ENCODE data around the gene SMYD3.
"Not testable (repeated sequence)": the region's sequence is repeated elsewhere in the genome, so short reads cannot be mapped to it uniquely, and the experiment has no call there.

The SMYD3 gene

GRCh38 chr1:246343937-246344336 is 163.1 kb downstream of the SMYD3 start:
- no peak for DNase-seq

DNA sequence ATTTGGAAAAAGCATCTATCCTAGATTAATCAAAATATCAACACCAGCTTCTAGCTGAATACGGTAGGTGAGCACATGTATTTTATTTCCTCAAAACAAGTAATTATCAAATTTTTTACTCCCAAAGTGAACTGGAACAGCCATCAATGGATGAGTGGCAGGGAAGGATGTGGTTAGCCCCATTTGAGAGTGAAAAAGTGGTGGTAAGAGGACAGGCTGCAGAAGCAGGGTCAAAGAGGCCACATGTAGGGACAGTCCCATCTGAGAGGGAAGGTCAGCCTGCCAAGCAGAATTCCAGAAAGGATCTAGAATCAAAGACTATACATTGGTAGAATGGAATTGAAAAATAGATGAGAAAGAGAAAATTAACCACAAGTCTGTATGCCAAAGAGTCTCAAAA is 163.8 kb downstream of the SMYD3 start:
- no peak for DNase-seq

- no peak for DNase-seq
Measured at GRCh38 chr1:246338546-246338945, 168.5 kb downstream of the SMYD3 start.

- DNase-seq: no peak
Measured at GRCh38 chr1:246338098-246338497, 169.0 kb downstream of the SMYD3 start.

DNA sequence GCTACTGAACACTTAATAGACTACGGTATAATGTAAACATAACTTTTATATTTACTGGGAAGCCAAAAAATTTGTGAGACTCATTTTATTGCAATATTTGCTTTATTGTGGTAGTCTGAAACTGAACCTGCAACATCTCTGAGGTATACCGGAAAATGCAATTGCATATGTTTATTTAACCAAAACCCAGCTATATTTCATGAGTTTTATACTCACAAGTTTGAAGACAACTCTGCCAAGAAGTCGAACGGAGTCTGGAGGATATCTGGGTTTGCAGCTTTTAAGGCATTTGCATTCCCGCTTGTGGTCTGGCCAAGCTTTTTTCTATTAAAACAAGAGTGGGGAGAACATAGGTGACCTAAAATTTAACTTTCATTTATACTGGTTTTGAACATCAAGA is 171.9 kb downstream of the SMYD3 start:
- DNase-seq: no peak

- no peak for DNase-seq
Measured at GRCh38 chr1:246333855-246334254, 173.2 kb downstream of the SMYD3 start.

DNA sequence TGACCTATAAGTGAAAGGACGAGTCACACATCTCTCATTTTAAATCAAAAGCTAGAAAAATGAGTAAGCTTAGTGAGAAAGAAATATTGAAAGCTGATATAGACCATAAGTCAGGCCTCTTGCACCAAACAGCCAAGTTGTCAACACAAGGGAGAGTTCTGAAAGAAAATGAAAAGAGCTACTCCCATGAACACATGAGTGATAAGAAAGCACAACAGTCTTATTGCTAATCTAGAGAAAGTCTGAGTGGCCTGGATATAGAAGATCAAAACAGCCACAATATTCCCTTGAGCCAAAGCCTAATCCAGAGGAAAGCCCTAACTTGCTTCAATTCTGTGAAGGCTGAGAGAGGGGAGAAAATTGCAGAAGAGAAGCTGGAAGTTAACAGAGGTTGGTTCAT is 175.0 kb downstream of the SMYD3 start:
- no peak for DNase-seq

DNA sequence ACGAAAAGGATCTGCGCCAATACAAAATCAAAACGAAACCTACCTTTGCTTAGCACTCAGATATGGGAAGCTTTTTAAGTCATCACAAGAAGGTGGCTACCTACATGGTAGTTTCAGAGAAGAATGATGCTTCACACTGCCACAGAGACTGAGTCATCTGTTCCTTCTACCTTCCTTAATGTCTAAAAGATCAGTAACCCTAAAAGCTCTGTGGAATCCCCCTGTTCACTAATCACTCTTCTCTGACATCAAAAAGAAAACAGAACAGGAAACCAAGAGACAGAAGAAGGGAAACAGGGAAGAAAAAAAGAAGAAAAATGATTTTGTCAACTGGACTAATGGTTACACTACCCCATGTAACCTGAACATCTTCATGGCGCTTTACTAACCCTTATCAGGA is 177.2 kb downstream of the SMYD3 start:
- no peak for DNase-seq

DNA sequence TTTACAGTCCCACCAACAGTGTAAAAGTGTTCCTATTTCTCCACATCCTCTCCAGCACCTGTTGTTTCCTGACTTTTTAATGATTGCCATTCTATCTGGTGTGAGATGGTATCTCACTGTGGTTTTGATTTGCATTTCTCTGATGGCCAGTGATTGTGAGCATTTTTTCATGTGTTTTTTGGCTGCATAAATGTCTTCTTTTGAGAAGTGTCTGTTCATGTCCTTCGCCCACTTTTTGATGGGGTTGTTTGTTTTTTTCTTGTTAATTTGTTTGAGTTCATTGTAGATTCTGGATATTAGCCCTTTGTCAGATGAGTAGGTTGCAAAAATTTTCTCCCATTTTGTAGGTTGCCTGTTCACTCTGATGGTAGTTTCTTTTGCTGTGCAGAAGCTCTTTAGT is 177.8 kb downstream of the SMYD3 start:
- DNase-seq: not testable (repeated sequence)

GRCh38 chr1:246324711-246325110 is 182.4 kb downstream of the SMYD3 start:
- no peak for DNase-seq

DNA sequence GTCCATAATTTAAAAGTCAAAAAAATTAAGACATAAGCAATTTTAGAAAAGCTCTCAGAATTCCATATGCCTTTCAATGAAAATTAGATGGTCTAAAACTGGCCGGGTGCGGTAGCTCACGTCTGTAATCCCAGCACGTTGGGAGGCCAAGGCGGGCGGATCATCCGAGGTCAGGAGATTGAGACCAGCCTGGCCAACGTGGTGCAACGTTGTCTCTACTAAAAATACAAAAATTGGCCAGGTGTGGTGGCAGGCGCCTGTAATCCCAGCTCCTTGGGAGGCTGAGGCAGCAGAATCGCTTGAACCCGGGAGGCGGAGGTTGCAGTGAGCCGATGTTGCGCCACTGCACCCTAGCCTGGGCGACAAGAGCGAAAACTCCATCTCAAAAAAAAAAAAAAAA is 183.0 kb downstream of the SMYD3 start:
- not testable (repeated sequence) for DNase-seq

- DNase-seq: no peak
Measured at GRCh38 chr1:246320286-246320685, 186.8 kb downstream of the SMYD3 start.

- no peak for DNase-seq
Measured at GRCh38 chr1:246319083-246319714, 187.9 kb downstream of the SMYD3 start.

- DNase-seq: no peak
Measured at GRCh38 chr1:246318622-246319021, 188.5 kb downstream of the SMYD3 start.

DNA sequence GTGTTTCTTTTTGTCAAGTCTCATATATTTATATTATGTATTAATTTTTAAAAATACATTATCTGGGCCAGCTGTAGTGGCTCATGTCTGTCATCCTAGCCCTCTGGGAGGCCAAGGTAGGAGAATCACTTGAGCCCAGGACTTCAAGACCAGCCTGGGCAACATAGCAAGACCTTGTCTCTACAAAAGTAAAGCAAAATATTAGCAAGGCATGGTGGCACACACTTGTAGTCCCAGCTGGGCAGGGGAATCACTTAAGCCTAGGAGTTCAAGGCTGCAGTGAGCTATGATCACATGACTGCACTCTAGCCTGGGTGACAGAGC is 189.1 kb downstream of the SMYD3 start:
- DNase-seq: no peak

- DNase-seq: no peak
Measured at GRCh38 chr1:246317332-246318035, 189.6 kb downstream of the SMYD3 start.

DNA sequence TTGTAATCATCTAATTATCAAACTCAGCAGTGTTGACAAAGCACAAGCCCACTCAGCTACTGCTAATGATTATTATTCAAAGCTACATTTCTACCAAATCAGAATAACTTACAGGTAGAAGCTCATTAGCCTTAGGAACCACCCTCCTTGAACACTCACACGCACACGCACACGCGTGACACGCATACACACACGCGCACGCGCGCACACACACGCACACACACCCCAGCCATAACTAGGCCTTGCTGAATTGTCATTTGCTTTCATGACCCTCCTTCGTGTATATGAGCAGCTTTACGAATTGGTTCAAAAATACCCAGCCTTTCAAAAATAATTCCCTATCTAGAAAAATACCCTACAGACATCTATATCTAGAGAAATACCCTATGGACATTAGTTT is 195.6 kb downstream of the SMYD3 start:
- DNase-seq: no peak

DNA sequence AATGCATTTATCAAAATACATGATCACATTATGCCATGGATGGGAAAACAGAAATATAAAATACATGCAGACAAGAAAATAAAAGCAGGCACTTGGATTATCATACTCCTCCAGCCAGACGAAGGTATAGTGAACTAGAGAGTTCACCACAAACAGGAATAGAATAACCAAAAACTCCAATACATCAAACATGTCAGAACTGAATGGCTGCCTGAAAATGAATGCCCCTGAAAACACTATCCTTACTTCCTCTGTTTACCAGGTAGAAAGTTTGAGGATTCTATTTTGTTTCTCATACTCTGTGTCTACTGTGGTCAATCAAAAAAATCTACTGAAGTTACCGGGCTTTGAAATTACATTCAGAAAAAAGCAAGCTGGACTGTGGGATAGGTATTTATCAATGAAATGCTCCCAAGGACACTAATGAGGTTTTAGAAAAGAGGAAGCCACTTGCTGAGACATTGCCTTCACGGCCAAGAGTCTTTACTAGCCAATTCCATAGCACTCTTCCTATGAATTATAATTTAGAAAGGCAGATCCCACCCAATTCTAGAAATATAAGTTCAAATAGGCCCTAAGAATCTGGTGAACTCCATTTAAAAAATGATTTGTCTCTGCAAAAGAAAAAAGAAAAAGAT is 197.7 kb downstream of the SMYD3 start:
- DNase-seq: no peak

- no peak for DNase-seq
Measured at GRCh38 chr1:246308533-246309075, 198.5 kb downstream of the SMYD3 start.

- DNase-seq: no peak
Measured at GRCh38 chr1:246306415-246307037, 200.6 kb downstream of the SMYD3 start.

DNA sequence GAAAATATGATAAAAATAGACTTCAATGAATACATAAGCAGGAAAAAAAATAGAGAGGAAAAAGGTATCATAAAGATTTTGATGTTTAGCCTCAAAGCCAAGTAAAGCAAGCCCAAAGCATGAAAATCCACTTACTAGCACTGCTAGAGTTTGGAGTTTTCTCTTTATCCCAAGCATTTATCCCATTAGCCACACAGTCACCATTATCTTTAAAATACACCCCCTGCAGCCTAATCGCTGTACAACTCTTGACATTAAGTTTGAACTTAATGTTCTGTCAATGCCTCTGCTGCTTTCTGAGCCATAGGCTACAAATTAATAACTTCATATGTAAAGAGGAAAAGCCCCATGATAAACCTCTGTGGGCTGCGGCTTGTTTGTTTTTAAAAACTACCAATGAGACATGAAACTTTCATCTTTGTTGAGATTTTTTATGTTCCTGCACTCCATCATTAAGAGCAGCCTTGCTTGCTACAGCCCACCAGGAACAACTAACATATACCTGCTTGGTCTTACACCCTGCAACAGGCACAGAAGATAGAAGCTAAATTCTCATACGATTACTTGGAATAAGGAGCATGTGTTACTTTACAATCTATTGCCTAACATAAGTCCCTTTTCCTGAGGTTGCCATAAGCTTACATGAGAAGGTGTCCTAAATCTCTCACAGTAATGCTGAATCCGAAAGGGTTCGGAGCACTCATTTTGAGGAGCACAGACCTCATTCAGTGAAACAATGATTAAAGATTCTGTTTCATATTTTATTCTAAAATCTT is 202.4 kb downstream of the SMYD3 start:
- no peak for DNase-seq

DNA sequence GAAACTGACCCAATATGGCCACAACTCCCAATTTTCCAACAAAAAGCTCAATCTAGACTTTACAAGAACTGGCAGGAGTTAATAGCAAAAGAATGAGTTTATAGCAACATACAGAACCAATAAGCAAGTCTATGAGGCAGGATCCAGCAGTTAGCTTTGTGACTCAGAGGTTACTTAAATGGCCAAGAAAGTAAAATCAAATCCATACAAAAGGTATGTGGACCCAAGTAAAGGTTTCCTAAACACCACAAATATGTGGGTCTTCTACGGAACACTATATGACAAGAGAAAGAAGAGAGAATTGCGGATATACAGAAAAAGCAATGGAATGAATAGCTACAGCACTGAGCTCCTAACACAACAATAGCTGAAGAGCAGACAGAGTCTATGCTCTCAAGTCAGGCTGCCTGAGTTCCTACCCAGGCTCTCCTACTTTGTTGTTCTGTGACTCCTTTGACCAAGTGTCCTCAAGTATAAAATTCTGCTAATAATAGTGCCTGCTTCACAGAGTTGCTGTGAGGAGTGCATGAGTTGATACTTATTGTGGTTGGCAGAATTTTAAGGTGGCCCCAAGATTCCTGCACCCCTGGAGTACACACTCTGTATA is 204.3 kb downstream of the SMYD3 start:
- DNase-seq: no peak

DNA sequence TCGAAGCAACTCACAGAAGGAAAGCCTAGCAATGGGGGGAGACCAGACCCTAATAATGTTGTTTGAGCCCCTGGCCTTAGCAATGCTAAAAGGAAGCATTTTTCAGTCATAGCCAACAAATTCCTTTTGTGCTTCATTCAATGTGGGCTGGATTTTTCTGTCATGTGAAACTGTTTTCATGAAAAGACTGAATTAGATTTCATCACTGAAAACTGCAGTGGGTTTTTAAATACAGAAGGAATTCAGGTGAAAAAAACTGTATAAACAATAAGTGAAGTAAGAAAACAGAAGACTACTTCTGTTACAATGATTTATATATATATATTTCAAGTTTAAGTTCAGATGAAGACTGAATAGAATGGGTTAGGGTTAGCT is 204.8 kb downstream of the SMYD3 start:
- no peak for DNase-seq
